ENCODE results near the gene ECM1. TPM values are rescaled to one million over a fixed set of nuclear protein-coding genes. Genes with fewer than 3 reads are reported as not detected.

The ECM1 gene
- total and polyA plus RNA-seq, 2 of the 8 experiments (the other 6 are each of a cell fraction or from before 2014, with no cell fraction given), result 0.95 to 0.98 TPM

DNA sequence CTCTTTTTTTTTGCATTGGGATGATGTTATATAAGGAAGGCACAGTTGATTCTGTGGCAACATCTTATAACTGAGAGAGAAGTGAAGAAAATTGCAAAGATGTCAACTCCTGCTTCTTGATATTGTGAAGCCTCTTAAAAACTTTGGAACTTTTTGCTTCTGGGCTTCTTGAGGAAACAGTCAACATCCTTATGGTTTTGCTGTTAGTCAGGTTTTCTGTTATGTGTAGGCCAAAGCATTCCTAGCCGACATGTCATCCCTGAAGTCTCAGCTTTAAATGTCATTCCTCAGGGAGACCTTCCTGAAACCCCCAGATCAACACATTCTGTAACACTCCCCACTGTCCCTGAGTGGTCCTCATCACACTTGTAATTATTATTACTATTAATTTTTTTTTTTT, 20.3 kb downstream of the ECM1 start:
- FAIRE-seq, result no peak
- DNase-seq (ENCODE audit: low read depth in 1 of 2, low spot score in 2 of 2), result no peak
- Histone ChIP-seq H3K18ac (ENCODE audit: extremely low read depth, low read length) (no peak overlapping the region), H2BK15ac (ENCODE audit: low read length) (no peak overlapping the region), H3K79me2 (ENCODE audit: control insufficient read depth in 1 of 2, insufficient read depth in 2 of 2, low read length in 2 of 2) (no peaks in the 10 kb centered on the region), H3K79me1 (ENCODE audit: low read depth, low read length) (no peaks in the 10 kb centered on the region), H3K36me3 (ENCODE audit: control insufficient read depth in 2 of 4, insufficient read depth in 4 of 4, low read length in 3 of 4) (no peaks in the 10 kb centered on the region), H4K20me1 (replicated peaks in 1 of 2; ENCODE audit: control insufficient read depth in 1 of 2, insufficient read depth in 2 of 2, low read length in 2 of 2) (no peaks in the 10 kb centered on the region), H3K4ac (replicated peaks; ENCODE audit: insufficient read length, low read depth, low read length) (no peak overlapping the region), H4K5ac (ENCODE audit: insufficient read length, low read depth, low read length) (no peak overlapping the region), H4K91ac (replicated peaks; ENCODE audit: insufficient read length, low read length) (no peak overlapping the region), H3K23me2 (ENCODE audit: low read depth, low read length) (no peaks in the 10 kb centered on the region), H3K4me1 (replicated peaks in 1 of 4; ENCODE audit: control insufficient read depth in 3 of 4, insufficient read depth in 4 of 4, low read length in 3 of 4) (no peaks in the 10 kb centered on the region), H3K14ac (ENCODE audit: insufficient read length) (no peak overlapping the region), H3K4me3 (ENCODE audit: extremely low read depth in 1 of 4, insufficient read depth in 2 of 4, low read depth in 3 of 4, low read length in 4 of 4) (no peak overlapping the region), H3K9ac (replicated peaks in 1 of 4; ENCODE audit: extremely low read depth in 1 of 4, low read depth in 3 of 4, low read length in 3 of 4) (no peak overlapping the region), H3K4me2 (ENCODE audit: insufficient read depth in 1 of 2, low read depth in 2 of 2, low read length in 2 of 2) (no peak overlapping the region), H2BK120ac (replicated peaks; ENCODE audit: low read depth, low read length) (no peak overlapping the region), H2BK5ac (ENCODE audit: low read depth, low read length) (no peak overlapping the region), H3K27me3 (replicated peaks in 1 of 4; ENCODE audit: control insufficient read depth in 3 of 4, extremely low read depth in 1 of 4, insufficient read depth in 3 of 4, low read length in 3 of 4) (no peaks in the 10 kb centered on the region), H3K23ac (ENCODE audit: insufficient read length) (no peak overlapping the region), H2AK5ac (ENCODE audit: low read depth, low read length) (no peak overlapping the region), H2BK12ac (ENCODE audit: low read depth, low read length) (no peak overlapping the region), H3K56ac (replicated peaks; ENCODE audit: insufficient read length, low read depth, low read length) (no peak overlapping the region), H4K8ac (ENCODE audit: extremely low read depth, insufficient read depth, low read length) (no peak overlapping the region), H3K9me3 (ENCODE audit: insufficient read depth in 2 of 2, low read depth in 1 of 2, low read length in 1 of 2) (no peaks in the 10 kb centered on the region), H2BK20ac (ENCODE audit: low read length) (no peak overlapping the region), H2AFZ (ENCODE audit: low read length) (no peak overlapping the region), H3K27ac (ENCODE audit: low read depth, low read length) (no peak overlapping the region)
- CTCF ChIA-PET (ENCODE audit: partially characterized antibody), result interaction anchor here (14.2 to 22.4 kb wide), 2 partner anchors 4 to 11 kb away, joined by 253 read pairs; partner anchors contain the start of genes ECM1 and FALEC
- POLR2A ChIA-PET (ENCODE audit: partially characterized antibody), result interaction anchor here (1.2 kb wide), 1 partner anchor 19 kb away, joined by 3 read pairs; no protein-coding TSS in a partner anchor
- TF ChIP-seq GABPA (IDR thresholded peaks at IDR 0.05; ENCODE audit: borderline replicate concordance, insufficient read depth, low read length) (no peak), PHF8 (conservative IDR thresholded peaks at IDR 0.05; ENCODE audit: low read depth, low read length) (no peak), SUZ12 (IDR thresholded peaks at IDR 0.05; ENCODE audit: low read length) (no peak)
- WGBS, 2 experiments (ENCODE audit: extremely low coverage in 1 of 2, insufficient coverage in 1 of 2, insufficient read length in 1 of 2, insufficient replicate concordance in 2 of 2, low coverage in 1 of 2, low lambda C conversion rate in 2 of 2, missing lambda C conversion rate in 1 of 2), result 100% methylated on average over 1 of the region's 1 CpG; no CpG with 5 or more reads in 1 of the 2 experiments
